T47D (cell line): Measurements from ENCODE around the gene PHF3.

Source experiments
- DNase-seq, 2 experiments: peaks; one replicate each; pipeline versions ENCODE4 v3.0.0 to v3.0.0-alpha.2; 2011 to 2012; ENCODE audit warnings: low read depth in 1 of 2, low spot score in 1 of 2
- JUND ChIP-seq: IDR thresholded peaks from 2 replicates; pipeline ENCODE4 v1.6.1; 2012; ENCODE audit warnings: low read depth
- in situ Hi-C: cut with HindIII; loops from 2 replicates; pipeline ENCODE4 v1.10.0; 2016; ENCODE audit warnings: low sequenced_read_pairs, low pct_unique_long_range_greater_than_20kb

Gene PHF3

GRCh38 chr6:63689421-63689820, 53.8 kb downstream of the PHF3 start:
- in situ Hi-C loops: no loop called here
- DNase-seq: no peak
- TF ChIP-seq JUND: no peak

GRCh38 chr6:63690221-63690620, 54.6 kb downstream of the PHF3 start:
- in situ Hi-C loops: no loop called here
- DNase-seq: no peak
- TF ChIP-seq JUND: no peak

GRCh38 chr6:63705707-63706106, 70.1 kb downstream of the PHF3 start:
- no peak for TF ChIP-seq JUND
- no peak for DNase-seq

DNA sequence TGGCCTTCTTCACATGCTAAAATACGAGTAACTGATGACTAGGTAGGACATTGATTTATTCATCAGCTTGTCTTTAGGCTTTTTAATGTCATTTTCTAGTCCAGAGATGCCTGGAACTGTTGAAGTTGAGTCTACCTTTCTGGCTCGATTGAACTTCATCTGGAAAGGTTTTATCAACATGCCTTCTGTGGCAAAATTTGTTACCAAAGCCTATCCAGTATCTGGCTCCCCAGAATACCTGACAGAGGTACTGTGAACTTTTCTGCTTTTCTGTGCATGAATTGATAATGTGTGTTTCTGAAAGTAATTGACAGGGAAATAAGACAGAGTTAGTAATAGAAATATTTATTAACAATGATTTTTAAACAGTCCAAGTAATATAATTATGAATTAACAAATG, 71.0 kb downstream of the PHF3 start:
- DNase-seq: no peak
- in situ Hi-C loops: no loop called here
- no peak for TF ChIP-seq JUND

More at GRCh38 chr6:63705707-63706106, 70.1 kb downstream of the PHF3 start:
- in situ Hi-C loops: no loop called here

DNA sequence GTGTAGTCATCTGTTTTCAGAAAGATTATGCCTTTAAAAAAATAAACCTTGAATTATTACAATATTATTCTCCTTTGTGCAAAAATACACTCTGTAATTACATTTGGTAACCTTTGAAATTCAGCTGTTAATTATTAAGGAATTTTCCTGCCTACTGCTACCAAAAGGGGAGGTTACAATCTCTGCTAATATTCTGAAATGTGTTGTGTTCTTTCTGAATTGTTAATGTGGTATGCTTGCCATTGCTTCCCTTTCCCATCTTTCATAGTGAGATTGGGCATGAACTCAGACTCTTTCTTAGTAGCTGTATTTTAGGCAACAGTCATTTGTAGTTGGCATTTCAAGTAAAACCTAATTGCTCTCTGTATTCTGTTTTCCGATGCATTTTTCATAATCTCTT, 73.0 kb downstream of the PHF3 start:
- TF ChIP-seq JUND: no peak
- DNase-seq: no peak
- in situ Hi-C loops: no loop called here

GRCh38 chr6:63709148-63709547, 73.5 kb downstream of the PHF3 start:
- TF ChIP-seq JUND: no peak
- DNase-seq: no peak
- in situ Hi-C loops: no loop called here

GRCh38 chr6:63713332-63713731, 77.7 kb downstream of the PHF3 start:
- DNase-seq: no peak
- TF ChIP-seq JUND: no peak
- in situ Hi-C loops: no loop called here

- no peak for DNase-seq
- no peak for TF ChIP-seq JUND
- in situ Hi-C loops: no loop called here
These were observed 78.5 kb downstream of the PHF3 start for GRCh38 chr6:63714091-63714490.

DNA sequence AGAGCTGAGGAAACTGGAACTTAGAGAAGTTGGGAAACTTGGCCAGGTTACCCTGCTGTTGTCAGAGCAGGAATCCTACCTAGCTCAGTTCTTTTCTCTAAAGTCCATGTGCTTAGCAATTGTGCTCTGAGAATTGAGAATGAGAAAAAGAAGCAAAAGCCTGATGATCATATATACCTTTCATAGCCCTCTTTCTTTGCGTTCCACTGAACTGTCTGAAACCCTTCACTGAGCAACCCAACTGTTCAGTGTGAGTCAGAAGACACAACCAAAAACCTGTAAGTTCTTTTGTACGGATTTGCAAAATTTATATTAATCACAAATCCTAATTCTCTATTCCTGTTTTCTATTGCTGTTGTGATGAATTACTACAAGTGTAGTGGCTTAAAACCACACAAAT, 80.6 kb downstream of the PHF3 start:
- DNase-seq: no peak
- TF ChIP-seq JUND: no peak
- in situ Hi-C loops: no loop called here

DNA sequence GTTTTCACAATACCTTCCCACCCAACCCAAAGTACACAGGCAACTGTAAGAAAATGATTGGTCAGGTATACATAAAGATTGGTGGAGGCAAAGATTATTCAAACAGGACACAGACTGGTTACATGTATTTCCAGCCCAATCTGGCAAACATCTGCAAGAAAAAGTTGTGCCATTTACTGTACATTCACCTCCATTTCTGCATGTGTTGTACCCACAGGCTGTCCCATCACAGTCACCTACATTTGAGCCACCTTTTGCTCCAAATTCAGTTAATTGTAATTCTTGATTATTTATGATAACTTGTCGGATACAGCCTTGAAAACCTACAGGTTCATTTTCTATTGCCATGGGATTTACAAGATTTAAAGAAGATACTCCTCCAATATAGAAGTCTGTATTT, 85.6 kb downstream of the PHF3 start:
- no peak for DNase-seq
- no peak for TF ChIP-seq JUND
- in situ Hi-C loops: no loop called here

DNA sequence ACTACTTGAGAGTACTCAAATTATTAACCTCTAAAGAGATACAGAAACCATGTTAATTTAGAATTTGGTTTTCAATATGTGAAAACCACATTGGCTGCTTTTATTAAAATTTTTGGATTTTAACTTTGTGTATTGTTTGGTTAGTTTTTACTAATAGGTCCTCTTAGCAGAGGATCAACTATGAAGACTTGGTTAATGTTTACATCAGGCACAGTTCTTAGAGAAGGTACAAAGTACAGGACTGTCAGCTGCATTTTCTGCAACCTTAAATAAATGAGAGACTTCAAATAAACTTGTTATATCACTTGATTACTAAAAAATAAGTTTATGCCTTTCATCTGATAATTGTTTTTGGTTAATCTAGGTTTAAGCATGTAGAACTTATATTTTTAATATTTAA, 89.1 kb downstream of the PHF3 start:
- TF ChIP-seq JUND: no peak
- in situ Hi-C loops: no loop called here
- no peak for DNase-seq

DNA sequence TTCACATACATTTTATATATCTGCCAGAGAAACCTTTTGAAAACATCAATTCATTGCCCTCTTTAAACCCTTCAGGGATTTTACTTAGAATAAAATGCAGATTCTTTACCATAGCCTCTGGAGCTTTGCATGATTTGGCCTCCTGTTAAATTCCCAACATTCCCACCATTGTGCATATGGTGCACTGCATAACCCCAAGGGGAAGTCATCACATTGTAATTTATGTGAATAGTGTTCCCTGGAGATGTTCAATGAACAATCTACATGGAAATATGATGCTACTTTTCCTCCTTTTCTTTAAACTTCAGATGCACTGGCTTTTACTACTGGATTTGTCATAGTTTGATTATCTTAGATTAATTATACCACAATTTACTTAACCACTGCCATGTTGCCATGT, 94.7 kb downstream of the PHF3 start:
- TF ChIP-seq JUND: no peak
- no peak for DNase-seq
- in situ Hi-C loops: no loop called here

DNA sequence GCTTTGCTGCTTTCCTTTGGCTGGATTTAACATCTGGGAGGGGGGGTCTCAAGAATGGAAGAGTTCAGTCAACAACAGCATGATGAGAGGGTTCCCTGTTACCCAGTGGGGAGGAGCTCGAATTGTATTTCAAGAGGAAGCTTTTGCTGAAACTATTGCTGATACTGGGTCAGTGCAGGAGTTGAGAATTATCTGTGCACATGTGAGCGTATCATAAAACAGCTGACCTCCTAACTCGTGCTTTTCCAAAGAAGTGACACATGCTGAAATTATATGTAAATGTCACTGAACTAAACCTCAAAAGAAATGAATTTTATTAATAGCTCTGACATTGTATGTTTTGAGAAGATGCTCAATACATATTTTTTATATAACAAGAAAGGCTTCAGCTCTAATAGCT, 96.3 kb downstream of the PHF3 start:
- no peak for TF ChIP-seq JUND
- no peak for DNase-seq
- in situ Hi-C loops: no loop called here

GRCh38 chr6:63732336-63732735, 96.7 kb downstream of the PHF3 start:
- in situ Hi-C loops: no loop called here
- TF ChIP-seq JUND: no peak
- DNase-seq: no peak
